Activated T-cell treated with anti-CD3 and anti-CD28 coated beads, Interleukin-2, amount 50 U/mL, for 72 hours (primary cell): ENCODE results near the gene METRNL. TPM values are rescaled to one million over a fixed set of nuclear protein-coding genes. Genes with fewer than 3 reads are reported as not detected.
"Not testable (repeated sequence)": the region's sequence is repeated elsewhere in the genome, so short reads cannot be mapped to it uniquely, and the experiment has no call there.

Source experiments
- ATAC-seq, 2 donors: fragments of 150-1000 bp; cut with Tn5 transposase; replicated peaks in 1 of 2; 2 replicates each; pipeline ENCODE4 v1.10.0; 2021; ENCODE audit warnings: moderate library complexity in 2 of 2, mild to moderate bottlenecking in 1 of 2
- DNase-seq, 2 donors: peaks; one replicate each; pipeline ENCODE4 v3.0.0; 2021 to 2022; ENCODE audit warnings: mixed read lengths in 1 of 2
- H3K27ac Mint-ChIP-seq: one replicate; pipeline ENCODE4 v1.8.0; 2022; ENCODE audit warnings: mild to moderate bottlenecking, moderate library complexity, mixed read lengths
- H3K27me3 Mint-ChIP-seq: one replicate; pipeline ENCODE4 v1.8.0; 2022; ENCODE audit warnings: low read depth, mixed read lengths
- H3K36me3 Mint-ChIP-seq, 2 donors: one replicate each; pipeline ENCODE4 v1.8.0; 2022; ENCODE audit warnings: mixed read lengths in 2 of 2, mild to moderate bottlenecking in 1 of 2; ENCODE audit not compliant: insufficient read depth in 2 of 2
- H3K4me1 Mint-ChIP-seq: one replicate; pipeline ENCODE4 v1.8.0; 2022; ENCODE audit warnings: low read depth, mixed read lengths
- H3K4me3 Mint-ChIP-seq, 2 donors: one replicate each; pipeline ENCODE4 v1.8.0; 2022; ENCODE audit warnings: mild to moderate bottlenecking in 2 of 2, mixed read lengths in 2 of 2, moderate library complexity in 2 of 2
- H3K9me3 Mint-ChIP-seq, 2 donors: one replicate each; pipeline ENCODE4 v1.8.0; 2022; ENCODE audit warnings: mixed read lengths in 2 of 2
- total RNA-seq, 2 donors: library from RNA; stranded (reverse); gene quantifications; one replicate each; pipeline ENCODE4 v1.2.3, GENCODE V29; 2022

Gene METRNL
- total RNA-seq, 2 donors from 2014 or later = 137 to 198 TPM

GRCh38 chr17:83042522-83043158 lies 36.8 kb upstream of the METRNL start:
- peaks cover 15 to 16% of the 10 kb centered on the region in 2 donors for H3K9me3 Mint-ChIP-seq
- no peak overlapping the region for H3K27ac Mint-ChIP-seq

GRCh38 chr17:83044479-83044878 lies 34.9 kb upstream of the METRNL start:
- Mint-ChIP-seq H3K9me3 (peaks cover 15 to 16% of the 10 kb centered on the region in 2 donors), H3K36me3 (peaks cover 24 to 52% of the 10 kb centered on the region in 2 donors), H3K4me1 (peaks cover 31% of the 10 kb centered on the region)
- H3K27ac Mint-ChIP-seq, H3K4me3 Mint-ChIP-seq, DNase-seq, H3K27me3 Mint-ChIP-seq, ATAC-seq: not testable (repeated sequence)

More at GRCh38 chr17:83042522-83043158, 36.8 kb upstream of the METRNL start:
- DNase-seq = no peak
- no peak overlapping the region for H3K4me3 Mint-ChIP-seq
- peaks cover 22 to 47% of the 10 kb centered on the region in 2 donors for H3K36me3 Mint-ChIP-seq
- H3K27me3 Mint-ChIP-seq = no peaks in the 10 kb centered on the region
- H3K4me1 Mint-ChIP-seq = peaks cover 15% of the 10 kb centered on the region
- no peak for ATAC-seq

GRCh38 chr17:83046448-83047181 lies 32.8 kb upstream of the METRNL start:
- peaks cover 9 to 12% of the 10 kb centered on the region in 2 donors for H3K9me3 Mint-ChIP-seq
- DNase-seq (no peak), ATAC-seq (no peak)
- peaks cover 17 to 35% of the 10 kb centered on the region in 2 donors for H3K36me3 Mint-ChIP-seq
- H3K4me3 Mint-ChIP-seq = peak overlapping the region; percentile 1 to 22
- no peaks in the 10 kb centered on the region for H3K27me3 Mint-ChIP-seq
- H3K4me1 Mint-ChIP-seq = peaks cover 46% of the 10 kb centered on the region
- peak overlapping the region; percentile 36 for H3K27ac Mint-ChIP-seq

GRCh38 chr17:83047182-83047478 lies 32.3 kb upstream of the METRNL start:
- H3K27ac Mint-ChIP-seq = no peak overlapping the region
- H3K36me3 Mint-ChIP-seq = peaks cover 15 to 30% of the 10 kb centered on the region in 2 donors
- H3K4me3 Mint-ChIP-seq = peak overlapping the region in 1 of 2 donors; percentile 37

GRCh38 chr17:83047818-83048475 lies 31.5 kb upstream of the METRNL start:
- not testable (repeated sequence) for H3K27me3 Mint-ChIP-seq, ATAC-seq, DNase-seq, H3K9me3 Mint-ChIP-seq
- peaks cover 9 to 21% of the 10 kb centered on the region in 2 donors for H3K36me3 Mint-ChIP-seq
- H3K27ac Mint-ChIP-seq = peak overlapping the region; percentile 95
- H3K4me3 Mint-ChIP-seq = peak overlapping the region; percentile 75 to 93
- H3K4me1 Mint-ChIP-seq = peaks cover 46% of the 10 kb centered on the region

More at GRCh38 chr17:83047182-83047478, 32.3 kb upstream of the METRNL start:
- H3K4me1 Mint-ChIP-seq = peaks cover 46% of the 10 kb centered on the region
- H3K27me3 Mint-ChIP-seq = no peaks in the 10 kb centered on the region
- DNase-seq (no peak), ATAC-seq (no peak)
- peaks cover 9 to 10% of the 10 kb centered on the region in 2 donors for H3K9me3 Mint-ChIP-seq

- Mint-ChIP-seq H3K4me1 (peaks cover 58% of the 10 kb centered on the region), H3K9me3 (peaks cover 2 to 3% of the 10 kb centered on the region in 2 donors), H3K4me3 (peak overlapping the region; percentile 83 to 89), H3K27me3 (no peaks in the 10 kb centered on the region), H3K27ac (peak overlapping the region; percentile 25), H3K36me3 (peaks cover 5 to 13% of the 10 kb centered on the region in 2 donors)
- DNase-seq (no peak), ATAC-seq (no peak)
Measured at GRCh38 chr17:83050651-83051395, 28.6 kb upstream of the METRNL start.

GRCh38 chr17:83051396-83052240 lies 27.8 kb upstream of the METRNL start:
- peaks cover 2% of the 10 kb centered on the region in 2 donors for H3K9me3 Mint-ChIP-seq
- H3K4me1 Mint-ChIP-seq = peaks cover 53% of the 10 kb centered on the region
- H3K4me3 Mint-ChIP-seq = peak overlapping the region; percentile 83 to 89
- no peaks in the 10 kb centered on the region for H3K27me3 Mint-ChIP-seq
- H3K27ac Mint-ChIP-seq = peak overlapping the region; percentile 89
- ATAC-seq (peak; percentile 87 to 91), DNase-seq (peak; percentile 97 to 99)
- peaks cover 4 to 11% of the 10 kb centered on the region in 2 donors for H3K36me3 Mint-ChIP-seq

- Mint-ChIP-seq H3K27ac (peak overlapping the region; percentile 89), H3K9me3 (no peaks in the 10 kb centered on the region), H3K4me3 (peak overlapping the region; percentile 83 to 89), H3K36me3 (peaks cover 2 to 6% of the 10 kb centered on the region in 2 donors), H3K4me1 (peaks cover 49% of the 10 kb centered on the region), H3K27me3 (no peaks in the 10 kb centered on the region)
- DNase-seq (no peak), ATAC-seq (no peak)
Measured at GRCh38 chr17:83052241-83052564, 27.2 kb upstream of the METRNL start.

- ATAC-seq = no peak
- Mint-ChIP-seq H3K36me3 (peaks cover 2% of the 10 kb centered on the region in 2 donors), H3K4me1 (peaks cover 45% of the 10 kb centered on the region), H3K27ac (no peak overlapping the region), H3K27me3 (no peaks in the 10 kb centered on the region), H3K9me3 (no peaks in the 10 kb centered on the region), H3K4me3 (peak overlapping the region; percentile 37 to 53)
- no peak for DNase-seq
Measured at GRCh38 chr17:83053021-83053681, 26.3 kb upstream of the METRNL start.

GRCh38 chr17:83053739-83054451 lies 25.5 kb upstream of the METRNL start:
- peak; percentile 52 to 62 for DNase-seq
- no peaks in the 10 kb centered on the region for H3K36me3 Mint-ChIP-seq
- H3K4me3 Mint-ChIP-seq = peak overlapping the region; percentile 53 to 63

GRCh38 chr17:83054518-83055125 lies 24.8 kb upstream of the METRNL start:
- Mint-ChIP-seq H3K9me3 (no peaks in the 10 kb centered on the region), H3K27me3 (no peaks in the 10 kb centered on the region), H3K36me3 (no peaks in the 10 kb centered on the region), H3K27ac (no peak overlapping the region), H3K4me3 (no peak overlapping the region), H3K4me1 (peaks cover 31% of the 10 kb centered on the region)
- ATAC-seq = no peak
- no peak for DNase-seq

More at GRCh38 chr17:83053739-83054451, 25.5 kb upstream of the METRNL start:
- H3K4me1 Mint-ChIP-seq = peaks cover 38% of the 10 kb centered on the region
- H3K27ac Mint-ChIP-seq = peak overlapping the region; percentile 66
- no peaks in the 10 kb centered on the region for H3K9me3 Mint-ChIP-seq
- ATAC-seq = no peak
- no peaks in the 10 kb centered on the region for H3K27me3 Mint-ChIP-seq
